Erythroblast (primary cell): ENCODE results near the gene POLD1.

ENCODE experiments used
- DNase-seq, 2 experiments: peaks; one replicate each; lab custom pipeline; 2025; lab: John Stamatoyannopoulos, UW
- GATA1 ChIP-seq: IDR thresholded peaks from 2 replicates; pipeline ENCODE4 v1.6.1; 2011; ENCODE audit warnings: low read depth, mild to moderate bottlenecking, control low read depth, low read length, moderate library complexity
- POLR2A ChIP-seq: IDR thresholded peaks from 2 replicates; pipeline ENCODE4 v1.6.1; 2011; ENCODE audit warnings: mild to moderate bottlenecking, low read length

Gene POLD1

GRCh38 chr19:50358483-50359327, 25.4 kb upstream of the POLD1 start:
- peak in 1 of 2 experiments; percentile 37 for DNase-seq
- TF ChIP-seq GATA1 (no peak), POLR2A (peak; percentile 41)

- no peak for TF ChIP-seq GATA1
- no peak for TF ChIP-seq POLR2A
Observed at GRCh38 chr19:50359328-50359818, 24.8 kb upstream of the POLD1 start.

GRCh38 chr19:50361290-50362029, 22.7 kb upstream of the POLD1 start:
- peak in 1 of 2 experiments; percentile 40 for DNase-seq
- TF ChIP-seq POLR2A: no peak
- TF ChIP-seq GATA1: no peak

More at GRCh38 chr19:50359328-50359818, 24.8 kb upstream of the POLD1 start:
- no peak for DNase-seq

GRCh38 chr19:50362030-50362412, 22.1 kb upstream of the POLD1 start:
- no peak for TF ChIP-seq POLR2A
- no peak for TF ChIP-seq GATA1
- DNase-seq: no peak

GRCh38 chr19:50362656-50363424, 21.3 kb upstream of the POLD1 start:
- TF ChIP-seq GATA1: no peak
- no peak for TF ChIP-seq POLR2A
- DNase-seq: no peak

GRCh38 chr19:50365434-50366306, 18.5 kb upstream of the POLD1 start, which contains the start of gene NAPSA:
Gene NAPSA, minus strand, starts transcription at chr19:50365639. Its CDS starts 18 bp downstream, at chr19:50365621.
- DNase-seq: no peak
- no peak for TF ChIP-seq POLR2A
- TF ChIP-seq GATA1: no peak

- no peak for TF ChIP-seq GATA1
- no peak for TF ChIP-seq POLR2A
- peak; percentile 88 to 90 for DNase-seq
Observed at GRCh38 chr19:50368649-50369570, 15.2 kb upstream of the POLD1 start.

- DNase-seq: no peak
- TF ChIP-seq GATA1 (no peak), POLR2A (no peak)
Observed at GRCh38 chr19:50371914-50372475, 12.2 kb upstream of the POLD1 start.

GRCh38 chr19:50376166-50377050, 7.7 kb upstream of the POLD1 start, which contains the start of gene NR1H2:
Gene NR1H2, plus strand, starts transcription at chr19:50376457. Its CDS starts 1,149 bp downstream, at chr19:50377606.
- TF ChIP-seq POLR2A (peak; percentile 92), GATA1 (no peak)
- DNase-seq: peak; percentile 99

GRCh38 chr19:50377051-50377461, 7.1 kb upstream of the POLD1 start:
- TF ChIP-seq GATA1: no peak
- TF ChIP-seq POLR2A: no peak

More at GRCh38 chr19:50377051-50377461, 7.1 kb upstream of the POLD1 start:
- DNase-seq: peak; percentile 90 to 93
